ENCODE data around the gene ANK2. TPM values are rescaled to one million over a fixed set of nuclear protein-coding genes. Genes with fewer than 3 reads are reported as not detected.

ANK2 gene
- total RNA-seq, 2 donors from 2014 or later = 70.0 to 124 TPM

GRCh38 chr4:113071805-113072204 lies 22.4 kb downstream of the ANK2 start:
- Mint-ChIP-seq H3K9me3 (peaks cover 2% of the 10 kb centered on the region), H3K27ac (no peak overlapping the region), H3K27me3 (ENCODE audit: insufficient read depth) (no peaks in the 10 kb centered on the region), H3K4me3 (no peak overlapping the region), H3K36me3 (ENCODE audit: low read depth) (peaks cover 43% of the 10 kb centered on the region), H3K4me1 (peaks cover 30% of the 10 kb centered on the region)
- no peaks in the 10 kb centered on the region for H3K9me3 ChIP-seq (ENCODE audit: control insufficient read depth, low read length)
- peak overlapping the region; percentile 62 for H3K4me3 ChIP-seq (ENCODE audit: low read length)
- TF ChIP-seq, protein P1, sequence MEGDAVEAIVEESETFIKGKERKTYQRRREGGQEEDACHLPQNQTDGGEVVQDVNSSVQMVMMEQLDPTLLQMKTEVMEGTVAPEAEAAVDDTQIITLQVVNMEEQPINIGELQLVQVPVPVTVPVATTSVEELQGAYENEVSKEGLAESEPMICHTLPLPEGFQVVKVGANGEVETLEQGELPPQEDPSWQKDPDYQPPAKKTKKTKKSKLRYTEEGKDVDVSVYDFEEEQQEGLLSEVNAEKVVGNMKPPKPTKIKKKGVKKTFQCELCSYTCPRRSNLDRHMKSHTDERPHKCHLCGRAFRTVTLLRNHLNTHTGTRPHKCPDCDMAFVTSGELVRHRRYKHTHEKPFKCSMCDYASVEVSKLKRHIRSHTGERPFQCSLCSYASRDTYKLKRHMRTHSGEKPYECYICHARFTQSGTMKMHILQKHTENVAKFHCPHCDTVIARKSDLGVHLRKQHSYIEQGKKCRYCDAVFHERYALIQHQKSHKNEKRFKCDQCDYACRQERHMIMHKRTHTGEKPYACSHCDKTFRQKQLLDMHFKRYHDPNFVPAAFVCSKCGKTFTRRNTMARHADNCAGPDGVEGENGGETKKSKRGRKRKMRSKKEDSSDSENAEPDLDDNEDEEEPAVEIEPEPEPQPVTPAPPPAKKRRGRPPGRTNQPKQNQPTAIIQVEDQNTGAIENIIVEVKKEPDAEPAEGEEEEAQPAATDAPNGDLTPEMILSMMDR (conservative IDR thresholded peaks at IDR 0.05) = no peak
- 75 to 94% methylated on average over 2 of the region's 2 CpGs for WGBS, 2 experiments (ENCODE audit: insufficient coverage in 1 of 2, insufficient read length in 1 of 2)
- peaks cover under 1% of the 10 kb centered on the region for H3K4me1 ChIP-seq (ENCODE audit: control insufficient read depth, insufficient read depth, low read length)
- H3K36me3 ChIP-seq (ENCODE audit: control insufficient read depth, insufficient read depth, low read length) = peaks cover 29% of the 10 kb centered on the region
- no peak overlapping the region for H3K9ac ChIP-seq (ENCODE audit: extremely low read depth, low read length, poor library complexity, severe bottlenecking)
- H3K27me3 ChIP-seq (ENCODE audit: control insufficient read depth, insufficient read depth, low read length, poor library complexity, severe bottlenecking) = no peaks in the 10 kb centered on the region
- no peak overlapping the region for H3K27ac ChIP-seq (ENCODE audit: low read depth, low read length)
- no peak for DNase-seq

DNA sequence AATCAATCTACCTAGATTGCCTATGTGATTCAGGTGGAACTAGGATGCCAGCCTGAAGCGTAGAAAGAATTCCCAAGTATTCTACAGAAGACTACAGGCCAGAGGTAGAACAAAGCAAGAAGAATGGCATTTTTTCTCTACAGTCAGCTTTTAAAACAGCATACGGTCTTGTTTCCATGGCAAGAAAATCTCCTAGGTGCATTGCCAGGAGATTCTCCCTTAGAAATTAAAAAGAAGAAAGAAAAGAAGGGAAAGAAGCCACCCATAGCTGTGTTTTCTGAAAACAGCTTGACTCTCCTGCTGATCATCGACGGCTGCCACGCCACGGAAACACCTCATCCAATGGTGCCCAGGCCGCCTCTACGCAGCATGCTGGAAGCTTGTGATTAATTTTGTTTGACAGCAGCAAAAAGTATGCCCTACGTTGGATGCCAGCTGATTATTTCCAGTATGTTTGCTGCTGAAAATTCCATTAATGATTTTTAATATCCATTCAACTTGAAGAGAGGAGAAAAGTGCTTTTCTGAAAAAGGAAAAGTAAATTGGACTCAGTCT lies 24.1 kb downstream of the ANK2 start:
- 85 to 97% methylated on average over 6 to 9 of the region's 9 CpGs for WGBS, 2 experiments (ENCODE audit: insufficient coverage in 1 of 2, insufficient read length in 1 of 2)
- no peaks in the 10 kb centered on the region for H3K4me1 ChIP-seq (ENCODE audit: control insufficient read depth, insufficient read depth, low read length)
- H3K27me3 Mint-ChIP-seq (ENCODE audit: insufficient read depth) = no peaks in the 10 kb centered on the region

GRCh38 chr4:113077575-113077974 lies 28.1 kb downstream of the ANK2 start:
- Mint-ChIP-seq H3K9me3 (no peaks in the 10 kb centered on the region), H3K4me3 (no peak overlapping the region), H3K4me1 (peaks cover 19% of the 10 kb centered on the region), H3K27ac (no peak overlapping the region), H3K36me3 (ENCODE audit: low read depth) (peaks cover 18% of the 10 kb centered on the region), H3K27me3 (ENCODE audit: insufficient read depth) (no peaks in the 10 kb centered on the region)
- peaks cover 10% of the 10 kb centered on the region for H3K36me3 ChIP-seq (ENCODE audit: control insufficient read depth, insufficient read depth, low read length)
- no peaks in the 10 kb centered on the region for H3K27me3 ChIP-seq (ENCODE audit: control insufficient read depth, insufficient read depth, low read length, poor library complexity, severe bottlenecking)
- H3K9me3 ChIP-seq (ENCODE audit: control insufficient read depth, low read length) = no peaks in the 10 kb centered on the region
- WGBS, 2 experiments (ENCODE audit: insufficient coverage in 1 of 2, insufficient read length in 1 of 2) = 86 to 87% methylated on average over 1 of the region's 1 CpG
- DNase-seq = no peak
- TF ChIP-seq, protein P1 (conservative IDR thresholded peaks at IDR 0.05) = no peak
- no peak overlapping the region for H3K4me3 ChIP-seq (ENCODE audit: low read length)
- H3K4me1 ChIP-seq (ENCODE audit: control insufficient read depth, insufficient read depth, low read length) = no peaks in the 10 kb centered on the region
- peak overlapping the region; percentile 89 for H3K27ac ChIP-seq (ENCODE audit: low read depth, low read length)
- no peak overlapping the region for H3K9ac ChIP-seq (ENCODE audit: extremely low read depth, low read length, poor library complexity, severe bottlenecking)

More for the DNA sequence above, 24.1 kb downstream of the ANK2 start:
- no peak overlapping the region for H3K4me3 ChIP-seq (ENCODE audit: low read length)
- DNase-seq = no peak
- no peak overlapping the region for H3K27ac Mint-ChIP-seq
- no peak overlapping the region for H3K9ac ChIP-seq (ENCODE audit: extremely low read depth, low read length, poor library complexity, severe bottlenecking)
- no peak overlapping the region for H3K4me3 Mint-ChIP-seq
- H3K27me3 ChIP-seq (ENCODE audit: control insufficient read depth, insufficient read depth, low read length, poor library complexity, severe bottlenecking) = no peaks in the 10 kb centered on the region
- no peak overlapping the region for H3K27ac ChIP-seq (ENCODE audit: low read depth, low read length)
- H3K9me3 ChIP-seq (ENCODE audit: control insufficient read depth, low read length) = no peaks in the 10 kb centered on the region
- peaks cover 29% of the 10 kb centered on the region for H3K4me1 Mint-ChIP-seq
- H3K36me3 ChIP-seq (ENCODE audit: control insufficient read depth, insufficient read depth, low read length) = peaks cover 24% of the 10 kb centered on the region
- H3K9me3 Mint-ChIP-seq = peaks cover 2% of the 10 kb centered on the region
- TF ChIP-seq, protein P1 (conservative IDR thresholded peaks at IDR 0.05) = no peak
- H3K36me3 Mint-ChIP-seq (ENCODE audit: low read depth) = peaks cover 35% of the 10 kb centered on the region

Data from endodermal cell (in vitro differentiated cells).